Endodermal cell (in vitro differentiated cells): ENCODE data around the gene CDC40. TPM values are rescaled to one million over a fixed set of nuclear protein-coding genes. Genes with fewer than 3 reads are reported as not detected.

Source experiments
- DNase-seq: peaks from one replicate; pipeline ENCODE4 v3.0.0-alpha.2; 2017
- H3K27ac ChIP-seq: 2 replicates; pipeline ENCODE4 v1.5.1; 2013; ENCODE audit warnings: mild to moderate bottlenecking, low read depth, low read length, moderate library complexity
- H3K27me3 ChIP-seq: 2 replicates; pipeline ENCODE4 v1.6.1; 2013; ENCODE audit warnings: mild to moderate bottlenecking, low read length, moderate library complexity; ENCODE audit not compliant: insufficient read depth, control insufficient read depth, poor library complexity, severe bottlenecking
- H3K36me3 ChIP-seq: 2 replicates; pipeline ENCODE4 v1.7.0; 2013; ENCODE audit warnings: mild to moderate bottlenecking, low read length, moderate library complexity; ENCODE audit not compliant: control insufficient read depth, insufficient read depth
- H3K4me1 ChIP-seq: one replicate; pipeline ENCODE4 v1.7.0; 2013; ENCODE audit warnings: low read length; ENCODE audit not compliant: control insufficient read depth, insufficient read depth
- H3K4me3 ChIP-seq: 2 replicates; pipeline ENCODE4 v1.5.1; 2013; ENCODE audit warnings: mild to moderate bottlenecking, low read length, moderate library complexity
- H3K9ac ChIP-seq: 2 replicates; pipeline ENCODE4 v1.6.1; 2013; ENCODE audit warnings: mild to moderate bottlenecking, low read length, moderate library complexity; ENCODE audit not compliant: poor library complexity, severe bottlenecking; ENCODE audit errors: extremely low read depth
- H3K9me3 ChIP-seq: 2 replicates; pipeline ENCODE4 v1.6.1; 2013; ENCODE audit warnings: mild to moderate bottlenecking, low read length, moderate library complexity; ENCODE audit not compliant: control insufficient read depth
- H3K27ac Mint-ChIP-seq: 2 replicates; pipeline ENCODE4 v1.8.0; 2020; ENCODE audit warnings: mixed read lengths
- H3K27me3 Mint-ChIP-seq: 2 replicates; pipeline ENCODE4 v1.8.0; 2021; ENCODE audit warnings: mild to moderate bottlenecking, mixed read lengths; ENCODE audit not compliant: insufficient read depth
- H3K36me3 Mint-ChIP-seq: 2 replicates; pipeline ENCODE4 v1.8.0; 2020; ENCODE audit warnings: low read depth, mixed read lengths
- H3K4me1 Mint-ChIP-seq: 2 replicates; pipeline ENCODE4 v1.8.0; 2020; ENCODE audit warnings: mixed read lengths
- H3K4me3 Mint-ChIP-seq: 2 replicates; pipeline ENCODE4 v1.8.0; 2020; ENCODE audit warnings: mild to moderate bottlenecking, moderate library complexity, mixed read lengths
- H3K9me3 Mint-ChIP-seq: 2 replicates; pipeline ENCODE4 v1.8.0; 2020; ENCODE audit warnings: mild to moderate bottlenecking, mixed read lengths
- CTCF ChIP-seq: fragments of 200-600 bp; sonication (generic); conservative IDR thresholded peaks from 2 replicates; pipeline ENCODE4 v1.5.0; 2021; ENCODE audit warnings: antibody characterized with exemption, mild to moderate bottlenecking
- WGBS, 2 experiments: methylation state at CpG; one replicate each; pipeline versions ENCODE4 v1.1.5 to v1.1.7; 2013; ENCODE audit warnings: missing lambda C conversion rate in 2 of 2, mixed read lengths in 1 of 2; ENCODE audit not compliant: insufficient coverage in 1 of 2, insufficient read length in 1 of 2; 5-methylcytosine and 5-hydroxymethylcytosine counted together
- total RNA-seq, 2 donors: library from RNA; stranded (reverse); fragmentation: NEBNext Ultra II Directional in 1 of 2; extraction: Animal tissue kit (Norgen Biotek cat#: 25700) in 1 of 2; gene quantifications; 2 replicates in 1 of 2; 3 replicates in 1 of 2; pipeline ENCODE4 v1.2.1, GENCODE V29; 2021

CDC40 gene
- total RNA-seq, 2 donors from 2014 or later: 25.7 to 26.8 TPM

- 95% methylated on average over 3 of the region's 3 CpGs; no CpG with 5 or more reads in 1 of the 2 experiments for whole genome bisulfite sequencing, 2 experiments
- Histone ChIP-seq H3K4me3 (no peak overlapping the region), H3K9me3 (peaks cover 4% of the 10 kb centered on the region), H3K36me3 (peaks cover 50% of the 10 kb centered on the region), H3K27me3 (no peaks in the 10 kb centered on the region), H3K4me1 (peaks cover 3% of the 10 kb centered on the region), H3K27ac (no peak overlapping the region), H3K9ac (no peak overlapping the region)
- TF ChIP-seq CTCF: no peak
- DNase-seq: no peak
- H3K9me3 Mint-ChIP-seq: no peaks in the 10 kb centered on the region
- H3K36me3 Mint-ChIP-seq: peaks cover 48% of the 10 kb centered on the region
- no peak overlapping the region for H3K27ac Mint-ChIP-seq
- no peaks in the 10 kb centered on the region for H3K27me3 Mint-ChIP-seq
- H3K4me1 Mint-ChIP-seq: peaks cover 8% of the 10 kb centered on the region
- H3K4me3 Mint-ChIP-seq: no peak overlapping the region
These were observed 27.4 kb downstream of the CDC40 start for GRCh38 chr6:110207652-110208051.

- Histone ChIP-seq H3K36me3 (peaks cover 85% of the 10 kb centered on the region), H3K27ac (no peak overlapping the region), H3K27me3 (no peaks in the 10 kb centered on the region), H3K9me3 (peaks cover 4% of the 10 kb centered on the region), H3K4me3 (no peak overlapping the region), H3K4me1 (no peaks in the 10 kb centered on the region), H3K9ac (no peak overlapping the region)
- Mint-ChIP-seq H3K36me3 (peaks cover 64% of the 10 kb centered on the region), H3K4me1 (no peaks in the 10 kb centered on the region), H3K4me3 (no peak overlapping the region), H3K27me3 (no peaks in the 10 kb centered on the region), H3K9me3 (no peaks in the 10 kb centered on the region), H3K27ac (no peak overlapping the region)
- DNase-seq: no peak
- 92% methylated on average over 1 of the region's 1 CpG; no CpG with 5 or more reads in 1 of the 2 experiments for WGBS, 2 experiments
- TF ChIP-seq CTCF: no peak
These were observed 31.5 kb downstream of the CDC40 start for GRCh38 chr6:110211753-110212152.

GRCh38 chr6:110214338-110214737 is 34.1 kb downstream of the CDC40 start:
- Mint-ChIP-seq H3K36me3 (peaks cover 60% of the 10 kb centered on the region), H3K27ac (no peak overlapping the region), H3K4me3 (no peak overlapping the region), H3K27me3 (no peaks in the 10 kb centered on the region), H3K9me3 (no peaks in the 10 kb centered on the region), H3K4me1 (no peaks in the 10 kb centered on the region)
- H3K9ac ChIP-seq: no peak overlapping the region
- H3K4me3 ChIP-seq: no peak overlapping the region
- H3K4me1 ChIP-seq: no peaks in the 10 kb centered on the region
- H3K27ac ChIP-seq: no peak overlapping the region
- DNase-seq: no peak
- no peaks in the 10 kb centered on the region for H3K27me3 ChIP-seq
- no peak for TF ChIP-seq CTCF
- peaks cover 76% of the 10 kb centered on the region for H3K36me3 ChIP-seq
- WGBS, 2 experiments: 82 to 83% methylated on average over 1 of the region's 1 CpG
- no peaks in the 10 kb centered on the region for H3K9me3 ChIP-seq
